ENCODE results near the gene SMG9. TPM values are rescaled to one million over a fixed set of nuclear protein-coding genes. Genes with fewer than 3 reads are reported as not detected.

The SMG9 gene
- total RNA-seq, 2 experiments from 2014 or later = 48.9 to 53.1 TPM

DNA sequence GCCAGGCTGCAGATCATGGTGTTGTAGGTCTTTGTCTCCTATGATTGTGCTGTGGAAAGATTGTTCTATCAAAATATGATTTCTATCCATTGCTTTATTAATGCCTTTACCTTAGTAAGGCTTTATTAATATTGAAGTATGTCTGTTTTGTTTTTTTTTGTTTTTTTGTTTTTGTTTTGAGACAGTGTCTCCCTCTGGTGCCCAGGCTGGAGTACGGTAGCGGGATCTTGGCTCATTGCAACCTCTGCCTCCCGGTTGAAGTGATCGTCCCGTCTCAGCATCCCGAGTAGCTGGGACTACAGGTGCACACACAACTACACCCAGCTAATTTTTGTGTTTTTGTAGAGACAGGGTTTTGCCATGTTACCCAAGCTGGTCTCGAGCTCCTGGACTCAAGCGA lies 31.2 kb downstream of the SMG9 start:
- Mint-ChIP-seq H3K27me3 (no peaks in the 10 kb centered on the region), H3K4me1 (ENCODE audit: low read depth) (peaks cover 4% of the 10 kb centered on the region), H3K4me3 (no peak overlapping the region), H3K27ac (no peak overlapping the region), H3K9me3 (no peaks in the 10 kb centered on the region), H3K36me3 (ENCODE audit: low read depth) (peaks cover 3% of the 10 kb centered on the region)
- no peak for DNase-seq
- intact Hi-C loops (cut with micrococcal nuclease) = no loop called here
- ATAC-seq = no peak
- TF ChIP-seq, protein P1, sequence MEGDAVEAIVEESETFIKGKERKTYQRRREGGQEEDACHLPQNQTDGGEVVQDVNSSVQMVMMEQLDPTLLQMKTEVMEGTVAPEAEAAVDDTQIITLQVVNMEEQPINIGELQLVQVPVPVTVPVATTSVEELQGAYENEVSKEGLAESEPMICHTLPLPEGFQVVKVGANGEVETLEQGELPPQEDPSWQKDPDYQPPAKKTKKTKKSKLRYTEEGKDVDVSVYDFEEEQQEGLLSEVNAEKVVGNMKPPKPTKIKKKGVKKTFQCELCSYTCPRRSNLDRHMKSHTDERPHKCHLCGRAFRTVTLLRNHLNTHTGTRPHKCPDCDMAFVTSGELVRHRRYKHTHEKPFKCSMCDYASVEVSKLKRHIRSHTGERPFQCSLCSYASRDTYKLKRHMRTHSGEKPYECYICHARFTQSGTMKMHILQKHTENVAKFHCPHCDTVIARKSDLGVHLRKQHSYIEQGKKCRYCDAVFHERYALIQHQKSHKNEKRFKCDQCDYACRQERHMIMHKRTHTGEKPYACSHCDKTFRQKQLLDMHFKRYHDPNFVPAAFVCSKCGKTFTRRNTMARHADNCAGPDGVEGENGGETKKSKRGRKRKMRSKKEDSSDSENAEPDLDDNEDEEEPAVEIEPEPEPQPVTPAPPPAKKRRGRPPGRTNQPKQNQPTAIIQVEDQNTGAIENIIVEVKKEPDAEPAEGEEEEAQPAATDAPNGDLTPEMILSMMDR (IDR thresholded peaks at IDR 0.05) = no peak
- ChIA-PET POLR2A (no interaction called here), CTCF (interaction anchor here (1.0 kb wide), 1 partner anchor 15 kb away, joined by 3 read pairs; no protein-coding TSS in a partner anchor)

DNA sequence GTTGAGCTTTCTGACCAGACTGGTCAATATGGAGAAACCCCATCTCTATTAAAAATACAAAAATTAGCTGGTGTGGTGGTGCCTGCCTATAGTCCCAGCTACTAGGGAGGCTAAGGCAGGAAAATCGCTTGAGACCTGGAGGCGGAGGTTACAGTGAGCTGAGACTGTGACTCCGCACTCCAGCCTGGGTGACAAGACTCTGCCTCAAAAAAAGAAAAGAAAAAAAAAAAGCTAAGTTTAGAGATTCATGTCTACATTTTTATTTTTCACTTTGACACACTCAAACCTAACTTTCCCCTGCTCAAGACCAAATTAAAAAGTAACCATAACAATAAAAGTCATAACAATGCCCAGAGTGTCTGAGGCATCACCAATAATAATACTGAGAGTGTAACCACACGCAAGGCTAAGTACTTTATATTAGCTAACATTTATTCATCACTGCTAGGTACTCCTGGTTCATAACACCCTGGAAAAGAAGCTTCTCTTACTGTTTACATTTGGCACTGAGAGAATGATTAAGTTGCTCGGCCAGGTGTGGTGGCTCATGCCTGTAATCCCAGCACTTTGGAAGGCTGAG lies 33.2 kb downstream of the SMG9 start:
- H3K27me3 Mint-ChIP-seq = no peaks in the 10 kb centered on the region
- DNase-seq (no peak), ATAC-seq (peak; percentile 34)
- TF ChIP-seq, protein P1 (IDR thresholded peaks at IDR 0.05) = no peak
- H3K4me3 Mint-ChIP-seq = no peak overlapping the region
- no peaks in the 10 kb centered on the region for H3K9me3 Mint-ChIP-seq
- peaks cover 4% of the 10 kb centered on the region for H3K4me1 Mint-ChIP-seq (ENCODE audit: low read depth)
- H3K27ac Mint-ChIP-seq = no peak overlapping the region
- ChIA-PET POLR2A (interaction anchor here (0.8 kb wide), 1 partner anchor 11 kb away, joined by 3 read pairs; no protein-coding TSS in a partner anchor), CTCF (interaction anchor here (1.2 kb wide), 1 partner anchor 53 kb away, joined by 4 read pairs; no protein-coding TSS in a partner anchor)
- intact Hi-C loops (cut with micrococcal nuclease) = loop anchor here (2.0 kb wide), 1 partner anchor 45 kb away; no protein-coding TSS in a partner anchor
- no peaks in the 10 kb centered on the region for H3K36me3 Mint-ChIP-seq (ENCODE audit: low read depth)

DNA sequence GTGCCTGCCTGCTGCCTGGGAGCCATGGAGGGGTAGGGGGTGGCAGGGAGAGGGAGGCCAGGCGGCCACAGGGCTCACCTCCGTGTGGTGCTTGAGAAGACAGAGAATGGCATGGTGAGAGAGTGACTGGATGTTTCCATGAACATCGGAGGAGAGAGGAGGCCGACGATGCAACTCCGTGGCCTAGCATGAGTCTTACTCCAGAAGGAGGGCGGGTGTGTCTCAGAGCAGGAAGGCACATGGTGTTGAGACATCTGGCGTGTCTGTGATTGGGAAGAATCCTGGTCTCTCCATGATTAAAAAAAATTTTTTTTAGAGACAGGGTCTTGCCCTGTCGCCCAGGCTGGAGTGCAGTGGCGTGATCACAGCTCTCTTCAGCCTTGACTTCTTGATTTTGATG lies 33.8 kb downstream of the SMG9 start:
- TF ChIP-seq, protein P1 (IDR thresholded peaks at IDR 0.05) = no peak
- no peak overlapping the region for H3K27ac Mint-ChIP-seq
- peaks cover 4% of the 10 kb centered on the region for H3K4me1 Mint-ChIP-seq (ENCODE audit: low read depth)
- ATAC-seq (no peak), DNase-seq (no peak)
- POLR2A ChIA-PET = interaction anchor here (0.8 kb wide), 1 partner anchor 12 kb away, joined by 3 read pairs; no protein-coding TSS in a partner anchor
- intact Hi-C loops (cut with micrococcal nuclease) = loop anchor here (2.0 kb wide), 1 partner anchor 44 kb away; no protein-coding TSS in a partner anchor
- no peaks in the 10 kb centered on the region for H3K27me3 Mint-ChIP-seq
- H3K4me3 Mint-ChIP-seq = no peak overlapping the region
- CTCF ChIA-PET = no interaction called here
- H3K9me3 Mint-ChIP-seq = no peaks in the 10 kb centered on the region
- H3K36me3 Mint-ChIP-seq (ENCODE audit: low read depth) = no peaks in the 10 kb centered on the region

DNA sequence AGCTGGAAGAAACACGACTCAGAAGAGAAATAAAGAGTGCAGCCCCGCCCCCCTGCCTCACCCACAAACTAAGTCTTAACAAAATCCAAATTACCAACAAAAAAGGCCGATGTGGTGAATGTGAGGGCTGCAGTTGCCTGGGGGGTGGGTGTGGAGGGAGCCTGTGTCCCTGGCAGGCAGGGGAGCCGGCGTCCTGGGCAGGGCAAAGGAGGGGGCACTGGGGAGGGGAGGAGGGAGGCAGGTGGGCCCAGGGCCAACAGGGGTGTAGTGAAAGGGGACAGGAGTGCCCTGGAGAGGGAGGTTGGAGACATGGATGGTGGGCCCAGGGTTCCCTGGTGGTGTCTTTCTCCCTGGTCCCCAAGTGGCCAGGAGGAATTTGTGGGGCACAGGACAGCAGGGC lies 34.8 kb downstream of the SMG9 start:
- no peak for ATAC-seq
- Mint-ChIP-seq H3K4me3 (no peak overlapping the region), H3K27ac (no peak overlapping the region), H3K27me3 (no peaks in the 10 kb centered on the region), H3K9me3 (no peaks in the 10 kb centered on the region), H3K4me1 (ENCODE audit: low read depth) (no peaks in the 10 kb centered on the region), H3K36me3 (ENCODE audit: low read depth) (no peaks in the 10 kb centered on the region)
- DNase-seq = no peak
- TF ChIP-seq, protein P1 (IDR thresholded peaks at IDR 0.05) = no peak
- POLR2A ChIA-PET = no interaction called here
- CTCF ChIA-PET = no interaction called here
- intact Hi-C loops (cut with micrococcal nuclease) = loop anchor here (2.0 kb wide), 1 partner anchor 43 kb away; no protein-coding TSS in a partner anchor

DNA sequence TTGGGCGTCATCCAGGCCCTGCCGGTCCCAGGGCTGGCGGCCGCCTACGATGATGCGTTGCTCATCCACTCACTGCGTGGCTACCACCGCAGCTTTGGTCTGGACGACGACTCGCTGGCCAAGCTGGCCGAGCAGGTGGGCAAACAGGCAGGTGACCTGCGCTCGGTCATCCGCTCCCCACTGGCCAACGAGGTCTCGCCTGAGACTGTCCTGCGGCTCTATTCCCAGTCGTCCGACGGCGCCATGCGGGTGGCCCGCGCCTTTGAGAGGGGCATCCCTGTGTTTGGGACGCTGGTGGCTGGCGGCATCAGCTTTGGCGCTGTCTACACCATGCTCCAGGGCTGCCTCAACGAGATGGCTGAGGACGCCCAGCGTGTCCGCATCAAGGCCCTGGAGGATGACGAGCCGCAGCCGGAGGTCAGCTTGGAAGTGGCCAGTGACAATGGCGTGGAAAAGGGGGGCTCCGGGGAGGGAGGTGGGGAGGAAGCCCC lies 35.3 kb downstream of the SMG9 start:
- ATAC-seq (no peak), DNase-seq (no peak)
- H3K36me3 Mint-ChIP-seq (ENCODE audit: low read depth) = no peaks in the 10 kb centered on the region
- H3K27me3 Mint-ChIP-seq = peaks cover 1% of the 10 kb centered on the region
- no peaks in the 10 kb centered on the region for H3K9me3 Mint-ChIP-seq
- ChIA-PET CTCF (no interaction called here), POLR2A (no interaction called here)
- intact Hi-C loops (cut with micrococcal nuclease) = no loop called here
- H3K27ac Mint-ChIP-seq = no peak overlapping the region
- no peak overlapping the region for H3K4me3 Mint-ChIP-seq
- H3K4me1 Mint-ChIP-seq (ENCODE audit: low read depth) = no peaks in the 10 kb centered on the region
- TF ChIP-seq, protein P1 (IDR thresholded peaks at IDR 0.05) = no peak

All from activated CD8-positive, alpha-beta T cell treated with anti-CD3 and anti-CD28 coated beads for 36 hours (primary cell).